ENCODE data around the gene DOK1. TPM values are rescaled to one million over a fixed set of nuclear protein-coding genes. Genes with fewer than 3 reads are reported as not detected.

The DOK1 gene
- total and polyA plus RNA-seq, 8 donors: 5.7 to 14.0 (median 7.5) TPM

- no peak for ATAC-seq
- intact Hi-C loops (cut with DNase I): no loop called here
- WGBS, 2 donors: 97 to 100% methylated on average over 11 of the region's 11 CpGs
Observed at GRCh38 chr2:74526649-74527230, 27.8 kb upstream of the DOK1 start.

DNA sequence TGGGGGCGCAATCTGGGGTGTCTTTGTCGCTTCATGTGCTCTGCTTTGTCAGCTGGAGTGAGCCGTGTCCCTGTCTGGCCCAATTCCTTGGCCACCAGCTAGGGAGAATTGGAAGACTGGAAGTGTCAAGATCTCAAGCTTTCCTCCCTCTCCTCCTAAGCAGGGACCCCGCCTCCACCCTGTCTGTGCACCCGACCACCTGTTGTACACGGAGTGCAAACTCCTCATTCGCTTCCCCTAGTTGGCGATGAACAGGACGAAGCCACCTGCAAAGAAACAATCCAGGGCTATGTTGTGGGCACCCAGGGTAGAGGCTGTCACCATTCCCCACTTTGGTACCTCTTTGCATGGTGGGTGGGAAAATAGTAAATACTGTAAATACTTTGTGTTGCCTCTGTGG is 26.8 kb upstream of the DOK1 start:
- no peak overlapping the region for H3K4me3 ChIP-seq
- no peaks in the 10 kb centered on the region for H3K27me3 ChIP-seq
- DNase-seq (peak in 1 of 6 donors; percentile 19), ATAC-seq (no peak), FAIRE-seq (no peak)
- 91 to 92% methylated on average over 9 of the region's 9 CpGs for WGBS, 2 donors
- H3K27ac ChIP-seq: no peak overlapping the region
- intact Hi-C loops (cut with DNase I): no loop called here
- peaks cover 0 to 13% (median 0%) of the 10 kb centered on the region in 3 donors for H3K36me3 ChIP-seq
- no peaks in the 10 kb centered on the region for H3K9me3 ChIP-seq
- peaks cover 7 to 18% (median 14%) of the 10 kb centered on the region in 3 donors for H3K4me1 ChIP-seq
- no peak for TF ChIP-seq CTCF (IDR thresholded peaks at IDR 0.05)

More at GRCh38 chr2:74526649-74527230, 27.8 kb upstream of the DOK1 start:
- no peak for FAIRE-seq
- Histone ChIP-seq H3K36me3 (peaks cover 0 to 13% (median 0%) of the 10 kb centered on the region in 3 donors), H3K27ac (no peak overlapping the region), H3K9me3 (no peaks in the 10 kb centered on the region), H3K4me3 (no peak overlapping the region), H3K4me1 (peaks cover 7 to 18% (median 14%) of the 10 kb centered on the region in 3 donors), H3K27me3 (no peaks in the 10 kb centered on the region)
- peak in 1 of 6 donors; percentile 7 for DNase-seq
- no peak for TF ChIP-seq CTCF (IDR thresholded peaks at IDR 0.05)

- H3K4me1 ChIP-seq: peaks cover 7 to 18% (median 14%) of the 10 kb centered on the region in 3 donors
- WGBS, 2 donors: 12 to 16% methylated on average over 25 to 29 of the region's 29 CpGs
- peak overlapping the region; percentile 77 to 99 (median 97) for H3K4me3 ChIP-seq
- H3K9me3 ChIP-seq: no peaks in the 10 kb centered on the region
- intact Hi-C loops (cut with DNase I): no loop called here
- H3K27ac ChIP-seq: peak overlapping the region; percentile 79 to 88 (median 82)
- FAIRE-seq: no peak
- H3K27me3 ChIP-seq: no peaks in the 10 kb centered on the region
- H3K36me3 ChIP-seq: peaks cover 0 to 13% (median 0%) of the 10 kb centered on the region in 3 donors
- peak in 1 of 6 donors; percentile 26 for DNase-seq
- peak; percentile 4 to 19 (median 10) for ATAC-seq
- TF ChIP-seq CTCF (IDR thresholded peaks at IDR 0.05): no peak
Observed at GRCh38 chr2:74528600-74529356, 25.7 kb upstream of the DOK1 start.

DNA sequence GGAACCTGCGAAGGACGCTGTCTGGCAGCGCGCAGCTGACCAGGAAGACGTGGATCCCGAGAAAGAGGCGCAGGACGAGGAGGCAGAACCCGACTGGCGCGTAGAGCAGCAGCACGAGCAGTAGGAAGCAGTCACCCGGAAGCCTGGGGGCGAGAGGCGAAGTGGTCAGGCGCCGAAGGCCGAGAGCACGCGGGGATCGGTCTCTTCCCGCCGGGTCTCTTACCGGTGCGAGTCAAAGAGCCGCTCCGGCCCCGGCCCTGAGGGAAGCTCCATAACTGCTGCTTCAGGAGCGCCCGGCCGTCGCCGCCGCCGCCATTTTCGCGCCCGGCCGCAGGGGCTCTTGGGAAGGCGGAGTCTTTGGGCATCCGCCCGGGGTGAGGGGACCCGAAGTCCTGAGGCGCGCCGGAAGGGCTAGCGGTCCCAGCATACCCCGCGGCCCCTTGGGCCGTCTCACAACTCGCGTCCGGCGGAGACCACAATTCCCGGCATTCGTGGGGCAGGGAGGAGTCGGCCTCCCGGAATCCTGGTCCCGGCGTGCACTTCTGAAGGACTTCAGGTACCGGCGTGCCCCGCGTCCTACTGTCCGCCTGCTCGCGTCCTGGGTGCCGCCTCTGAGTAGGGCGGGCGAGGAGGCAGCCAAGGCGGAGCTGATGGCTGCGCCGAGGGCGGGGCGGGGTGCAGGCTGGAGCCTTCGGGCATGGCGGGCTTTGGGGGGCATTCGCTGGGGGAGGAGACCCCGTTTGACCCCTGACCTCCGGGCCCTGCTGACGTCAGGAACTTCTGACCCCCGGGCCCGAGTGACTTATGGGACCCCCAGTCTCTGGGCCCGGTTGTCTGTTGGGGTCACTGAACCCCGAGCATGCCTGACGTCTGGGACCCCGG is 24.9 kb upstream of the DOK1 start, which contains the start of the genes AUP1 and HTRA2:
Gene AUP1, minus strand, starts transcription at position 350 of the 882 bp plus-strand sequence. Its CDS starts 77 bp downstream, at position 273.
Gene HTRA2, plus strand, starts transcription at position 577 of the 882 bp plus-strand sequence. Its CDS starts 74 bp downstream, at position 651.
- Histone ChIP-seq H3K9me3 (no peaks in the 10 kb centered on the region), H3K27ac (peak within 1 kb of the TSS; percentile 79 to 88 (median 82)), H3K4me3 (peak within 1 kb of the TSS; percentile 77 to 99 (median 97)), H3K36me3 (peaks cover 0 to 13% (median 0%) of the 10 kb centered on the region in 3 donors), H3K27me3 (no peaks in the 10 kb centered on the region), H3K4me1 (peaks cover 7 to 18% (median 14%) of the 10 kb centered on the region in 3 donors)
- peak; percentile 45 for FAIRE-seq
- TF ChIP-seq CTCF (IDR thresholded peaks at IDR 0.05): no peak
- intact Hi-C loops (cut with DNase I): no loop called here
- WGBS, 2 donors: 0% methylated on average over 60 to 87 of the region's 87 CpGs
- peak; percentile 96 to 100 (median 98) for DNase-seq
- peak; percentile 93 to 97 (median 94) for ATAC-seq

All from pancreas (tissue), 10 donors.